K562 (cell line): ENCODE results near the gene ZNF81.

Experiments used
- CBX8 ChIP-seq: fragments of 200-600 bp; sonication (generic); IDR thresholded peaks from 2 replicates; pipeline ENCODE4 v1.6.1; 2012; ENCODE audit warnings: borderline replicate concordance, mixed run types, low read depth, mild to moderate bottlenecking, moderate library complexity, mixed read lengths, low read length, control low read depth, inconsistent platforms; ENCODE audit not compliant: poor library complexity, severe bottlenecking; ENCODE audit errors: extremely low read depth
- NR2C2 ChIP-seq, 2 experiments: fragments of 200-800 bp in 1 of 2; sonication (Bioruptor generic) in 1 of 2; sonication (generic) in 1 of 2; formaldehyde crosslinking in 1 of 2; IDR thresholded peaks; 2 replicates each; pipeline versions ENCODE4 v1.6.1 to v1.8.0; 2016 to 2022; ENCODE audit warnings: mild to moderate bottlenecking in 1 of 2, missing compliant biosample characterization in 1 of 2, missing genetic modification characterization in 1 of 2, missing genetic modification reagents in 1 of 2
- PATZ1 ChIP-seq: fragments of 250-450 bp; sonication (Bioruptor Pico); IDR thresholded peaks from 2 replicates; pipeline ENCODE4 v1.5.0; 2020; ENCODE audit warnings: mild to moderate bottlenecking, borderline replicate concordance
- TCF7 ChIP-seq: sonication (generic); IDR thresholded peaks from 2 replicates; pipeline ENCODE4 v1.6.1; 2016; ENCODE audit warnings: antibody characterized with exemption, borderline replicate concordance
- ZNF165 ChIP-seq: fragments of 250-450 bp; sonication (Bioruptor Pico); IDR thresholded peaks from 2 replicates; pipeline ENCODE4 v1.4.0; 2020; ENCODE audit warnings: borderline replicate concordance

GRCh38 chrX:47940448-47940847 lies 103.7 kb downstream of the ZNF81 start:
- TF ChIP-seq TCF7 (no peak), CBX8 (no peak), NR2C2 (CRISPR knock-in tag; IDR thresholded peaks at IDR 0.05) (no peak), NR2C2 (tag; IDR thresholded peaks at IDR 0.05) (no peak), ZNF165 (no peak), PATZ1 (CRISPR knock-in tag) (no peak)
